ENCODE measurements around the gene THBS2.

DNA sequence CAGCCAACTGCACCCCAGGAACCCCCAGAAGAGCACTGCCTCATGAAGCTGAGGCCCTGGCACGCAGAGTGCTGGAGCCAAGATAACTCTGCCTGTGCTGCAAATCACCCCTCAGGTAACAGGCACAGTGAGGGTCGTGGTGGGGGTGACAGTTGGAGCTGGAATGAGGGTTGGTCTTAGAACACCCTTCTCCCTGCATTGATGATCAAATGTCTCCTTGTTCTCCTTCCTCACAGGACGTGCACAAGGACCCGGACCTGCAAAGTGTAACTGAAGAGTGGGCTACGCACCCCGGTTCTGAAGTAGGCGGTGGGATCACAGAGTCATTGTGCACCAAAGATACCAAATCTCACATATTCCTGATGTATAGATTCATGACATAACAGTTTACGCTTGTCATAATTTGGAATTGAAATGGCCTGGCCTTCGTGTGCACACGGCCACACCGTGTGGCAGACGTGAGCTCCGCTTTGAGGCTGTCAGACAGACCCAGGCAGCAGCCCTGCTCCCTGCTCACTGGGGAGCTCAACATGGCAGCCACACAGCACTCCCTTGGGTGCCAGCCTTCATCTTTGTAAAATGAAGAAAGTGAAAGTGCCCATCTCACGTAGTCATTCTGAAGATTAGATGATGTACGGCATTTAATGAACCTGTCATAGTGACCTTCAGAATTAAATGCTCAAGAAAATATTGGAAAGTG is 8.8 kb downstream of the THBS2 start:
- TF ChIP-seq TAF1 (IDR thresholded peaks at IDR 0.05; ENCODE audit: low read depth, low read length) (no peak), POLR2AphosphoS5 (IDR thresholded peaks at IDR 0.05; ENCODE audit: low read depth, low read length) (no peak)
